Kidney (tissue), 14 donors: Measurements from ENCODE around the gene SEC23A. TPM values are rescaled to one million over a fixed set of nuclear protein-coding genes. Genes with fewer than 3 reads are reported as not detected.

ENCODE experiments used
- DNase-seq, 5 donors: peaks; one replicate each; pipeline ENCODE4 v3.0.0-alpha.2; 2013 to 2020
- FAIRE-seq: peaks from 2 replicates; lab custom pipeline; 2012; peaks lifted over from hg19 to GRCh38; lab: Jason Lieb, UNC
- H3K27ac ChIP-seq, 2 donors: one replicate each; pipeline ENCODE4 v1.7.0; 2013; ENCODE audit warnings: low read depth in 2 of 2, low read length in 2 of 2, inconsistent platforms in 1 of 2
- H3K27me3 ChIP-seq: one replicate; pipeline ENCODE4 v1.7.1; 2013; ENCODE audit warnings: low read length, inconsistent platforms; ENCODE audit not compliant: control insufficient read depth, insufficient read depth
- H3K36me3 ChIP-seq, 3 donors: one replicate each; pipeline versions ENCODE4 v1.7.0 to v1.7.1; 2013; ENCODE audit warnings: low read length in 3 of 3, control low read depth in 1 of 3, inconsistent platforms in 1 of 3; ENCODE audit not compliant: insufficient read depth in 3 of 3, control insufficient read depth in 2 of 3
- H3K4me1 ChIP-seq, 3 donors: one replicate each; pipeline versions ENCODE4 v1.7.0 to v1.7.1; 2013; ENCODE audit warnings: low read length in 3 of 3, inconsistent platforms in 1 of 3, low read depth in 1 of 3; ENCODE audit not compliant: control insufficient read depth in 2 of 3, insufficient read depth in 2 of 3
- H3K4me3 ChIP-seq, 3 donors: one replicate each; pipeline versions ENCODE4 v1.7.0 to v1.8.1; 2013; ENCODE audit warnings: low read length in 3 of 3, control low read depth in 1 of 3, inconsistent platforms in 1 of 3
- H3K9ac ChIP-seq, 3 donors: one replicate each; pipeline versions ENCODE4 v1.7.0 to v1.7.1; 2013; ENCODE audit warnings: low read length in 3 of 3, control low read depth in 1 of 3, inconsistent platforms in 1 of 3
- H3K9me3 ChIP-seq, 3 donors: one replicate each; pipeline versions ENCODE4 v1.7.0 to v1.7.1; 2013; ENCODE audit warnings: low read length in 3 of 3, control low read depth in 1 of 3, inconsistent platforms in 1 of 3; ENCODE audit not compliant: control insufficient read depth in 2 of 3, insufficient read depth in 1 of 3
- intact Hi-C: fragments of 100-400 bp; cut with DNase I; formaldehyde crosslinking; loops from one replicate; pipeline ENCODE4 v1.11.1; 2022
- polyA plus RNA-seq: library from polyadenylated mRNA; stranded (reverse); fragments of 350-450 nt; fragmentation: Illumina TruSeq; extraction: RNeasy Lipid Tissue Mini Kit (QIAGEN cat#74804); gene quantifications from one replicate; pipeline ENCODE4 v1.2.3, GENCODE V29; 2014; ENCODE audit warnings: low read depth, low replicate concordance; ENCODE audit not compliant: insufficient read depth
- total RNA-seq: library from RNA; stranded (reverse); fragmentation: NEBNext Ultra II Directional; extraction: Animal tissue kit (Norgen Biotek cat#: 25700); gene quantifications from one replicate; pipeline ENCODE4 v1.2.1, GENCODE V29; 2021
- TF ChIP-seq, protein P1 (sequence below): IDR thresholded peaks from 3 replicates; pipeline ENCODE4 v1.5.1; 2012; ENCODE audit warnings: mild to moderate bottlenecking, moderate library complexity, borderline replicate concordance; ENCODE audit not compliant: insufficient read depth; ENCODE audit errors: extremely low read depth
- donor health status: control.
- donor health status: control.
- donor health status: control.
- donor health status: control.
- donor health status: control.
- donor health status: DM: yes; HTN: yes; CAD: no.
- donor health status: Normal renal cell carcinoma (clear cell type).

Gene SEC23A
- total and polyA plus RNA-seq, 2 donors from 2014 or later: 10.9 to 48.8 TPM

DNA sequence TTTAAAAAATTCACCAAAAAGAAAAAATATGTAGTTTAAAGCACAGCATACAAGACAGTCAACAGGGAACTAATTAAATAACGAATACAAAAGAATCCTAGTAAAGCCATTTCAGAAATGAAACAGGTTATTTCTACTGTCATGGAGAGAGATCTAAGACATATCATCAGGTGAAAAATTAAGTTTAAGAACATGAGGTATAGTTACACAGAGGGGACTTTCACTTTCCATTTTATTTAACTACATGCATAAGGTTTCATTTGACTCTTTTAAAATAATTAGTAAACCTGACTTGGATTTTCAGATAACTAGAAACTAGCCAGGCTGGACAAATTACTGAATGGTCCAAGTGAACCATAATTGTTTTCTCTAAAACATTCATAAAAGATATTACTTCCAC, 11.3 kb downstream of the SEC23A start:
- DNase-seq: no peak

DNA sequence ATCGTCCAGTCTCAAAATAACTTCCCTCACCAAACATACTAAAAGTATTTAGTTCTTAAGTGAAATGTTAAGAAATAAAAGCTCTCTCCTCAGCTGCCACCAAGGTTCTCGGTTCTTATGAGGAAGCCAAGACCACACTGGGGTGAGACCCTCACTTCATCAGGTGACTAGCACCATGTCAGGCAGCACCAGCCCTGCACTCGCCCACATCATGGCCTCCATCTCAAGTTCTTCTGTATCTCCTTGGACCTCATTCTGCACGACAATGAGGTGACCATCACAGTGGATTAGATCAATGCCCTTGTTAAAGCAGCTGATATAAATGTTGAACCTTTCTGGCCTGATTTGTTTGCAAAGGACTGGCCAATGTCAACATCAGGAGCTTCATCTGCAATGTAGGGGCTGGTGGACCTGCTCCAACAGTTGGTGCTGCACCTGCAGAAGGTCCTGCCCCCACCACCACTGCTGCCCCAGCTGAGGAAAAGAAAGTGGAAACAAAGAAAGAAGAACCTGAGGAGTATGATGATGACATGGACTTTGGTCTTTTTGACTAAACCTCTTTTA, 12.4 kb downstream of the SEC23A start:
- intact Hi-C loops: no loop called here
- Histone ChIP-seq H3K27me3 (no peaks in the 10 kb centered on the region), H3K27ac (no peak overlapping the region), H3K9ac (no peak overlapping the region), H3K4me3 (no peak overlapping the region), H3K36me3 (peaks cover 7 to 43% (median 16%) of the 10 kb centered on the region in 3 donors), H3K9me3 (no peaks in the 10 kb centered on the region), H3K4me1 (no peaks in the 10 kb centered on the region)
- FAIRE-seq (no peak), DNase-seq (no peak)
- TF ChIP-seq, protein P1, sequence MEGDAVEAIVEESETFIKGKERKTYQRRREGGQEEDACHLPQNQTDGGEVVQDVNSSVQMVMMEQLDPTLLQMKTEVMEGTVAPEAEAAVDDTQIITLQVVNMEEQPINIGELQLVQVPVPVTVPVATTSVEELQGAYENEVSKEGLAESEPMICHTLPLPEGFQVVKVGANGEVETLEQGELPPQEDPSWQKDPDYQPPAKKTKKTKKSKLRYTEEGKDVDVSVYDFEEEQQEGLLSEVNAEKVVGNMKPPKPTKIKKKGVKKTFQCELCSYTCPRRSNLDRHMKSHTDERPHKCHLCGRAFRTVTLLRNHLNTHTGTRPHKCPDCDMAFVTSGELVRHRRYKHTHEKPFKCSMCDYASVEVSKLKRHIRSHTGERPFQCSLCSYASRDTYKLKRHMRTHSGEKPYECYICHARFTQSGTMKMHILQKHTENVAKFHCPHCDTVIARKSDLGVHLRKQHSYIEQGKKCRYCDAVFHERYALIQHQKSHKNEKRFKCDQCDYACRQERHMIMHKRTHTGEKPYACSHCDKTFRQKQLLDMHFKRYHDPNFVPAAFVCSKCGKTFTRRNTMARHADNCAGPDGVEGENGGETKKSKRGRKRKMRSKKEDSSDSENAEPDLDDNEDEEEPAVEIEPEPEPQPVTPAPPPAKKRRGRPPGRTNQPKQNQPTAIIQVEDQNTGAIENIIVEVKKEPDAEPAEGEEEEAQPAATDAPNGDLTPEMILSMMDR: no peak

More for the DNA sequence above, 11.3 kb downstream of the SEC23A start:
- TF ChIP-seq, protein P1: no peak
- Histone ChIP-seq H3K27ac (no peak overlapping the region), H3K4me3 (no peak overlapping the region), H3K9me3 (no peaks in the 10 kb centered on the region), H3K9ac (no peak overlapping the region), H3K4me1 (no peaks in the 10 kb centered on the region), H3K27me3 (no peaks in the 10 kb centered on the region), H3K36me3 (peaks cover 7 to 37% (median 11%) of the 10 kb centered on the region in 3 donors)
- no peak for FAIRE-seq
- intact Hi-C loops: no loop called here

DNA sequence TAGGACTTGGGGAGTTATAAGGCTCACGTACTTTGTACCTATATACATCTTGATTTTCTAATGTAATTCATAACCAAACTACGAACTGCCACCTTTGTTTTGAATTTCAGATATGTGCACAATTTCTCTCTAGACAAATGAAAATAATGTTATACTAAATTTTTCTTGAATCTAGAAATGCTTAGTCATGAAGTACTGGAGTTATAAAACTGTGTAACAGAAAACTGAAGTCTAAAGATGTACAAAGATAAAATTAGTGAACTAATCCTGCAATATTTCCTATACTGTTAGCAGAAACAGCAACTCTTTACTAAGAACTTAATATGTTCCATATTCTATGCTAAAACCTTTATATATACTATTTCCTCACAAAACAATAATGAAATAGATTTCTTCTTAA, 15.5 kb downstream of the SEC23A start:
- FAIRE-seq (peak; percentile 8), DNase-seq (no peak)
- intact Hi-C loops: no loop called here
- H3K36me3 ChIP-seq: peaks cover 6 to 49% (median 26%) of the 10 kb centered on the region in 3 donors
- no peak overlapping the region for H3K4me3 ChIP-seq
- TF ChIP-seq, protein P1: no peak
- H3K9me3 ChIP-seq: no peaks in the 10 kb centered on the region
- no peaks in the 10 kb centered on the region for H3K4me1 ChIP-seq
- no peaks in the 10 kb centered on the region for H3K27me3 ChIP-seq
- H3K9ac ChIP-seq: no peak overlapping the region
- H3K27ac ChIP-seq: no peak overlapping the region

DNA sequence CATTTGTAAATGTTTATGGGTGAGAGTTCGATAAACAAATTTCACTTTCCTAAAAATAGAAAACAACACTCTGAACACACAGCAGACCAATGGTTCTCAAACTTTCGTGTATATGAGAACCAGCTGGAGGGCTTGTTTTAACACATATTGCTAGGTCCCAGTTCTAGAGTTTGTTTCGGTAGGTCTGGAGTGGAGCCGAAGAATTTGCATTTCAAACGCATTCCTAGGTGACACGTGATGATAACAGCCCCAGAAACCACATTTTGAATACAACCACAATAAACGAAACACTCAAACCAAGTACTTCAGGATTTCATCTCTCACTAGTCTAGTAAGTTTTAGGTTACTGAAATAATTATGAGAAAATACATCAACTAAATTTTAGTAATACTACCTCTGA, 17.1 kb downstream of the SEC23A start:
- TF ChIP-seq, protein P1: no peak
- H3K4me1 ChIP-seq: no peaks in the 10 kb centered on the region
- no peaks in the 10 kb centered on the region for H3K9me3 ChIP-seq
- FAIRE-seq (no peak), DNase-seq (no peak)
- H3K4me3 ChIP-seq: no peak overlapping the region
- H3K27ac ChIP-seq: no peak overlapping the region
- no peak overlapping the region for H3K9ac ChIP-seq
- intact Hi-C loops: no loop called here
- peaks cover 4 to 39% (median 29%) of the 10 kb centered on the region in 3 donors for H3K36me3 ChIP-seq
- H3K27me3 ChIP-seq: no peaks in the 10 kb centered on the region
